ENCODE measurements around the gene DNAH8. TPM values are rescaled to one million over a fixed set of nuclear protein-coding genes. Genes with fewer than 3 reads are reported as not detected.

Gene DNAH8
- total RNA-seq, 1 experiment from 2014 or later = not detected

GRCh38 chr6:38857815-38858214, 142.7 kb downstream of the DNAH8 start:
- TF ChIP-seq POLR2AphosphoS5 (IDR thresholded peaks at IDR 0.05; ENCODE audit: low read depth, low read length) = no peak
- TF ChIP-seq CTCF (IDR thresholded peaks at IDR 0.05) = no peak
- TF ChIP-seq REST (IDR thresholded peaks at IDR 0.05; ENCODE audit: insufficient read depth in 1 of 2, low read depth in 2 of 2, low read length in 1 of 2) = no peak
- TF ChIP-seq SIN3A (IDR thresholded peaks at IDR 0.05; ENCODE audit: borderline replicate concordance, insufficient read depth, low read depth, low read length) = no peak
- no peak for TF ChIP-seq TCF7L2 (IDR thresholded peaks at IDR 0.05; ENCODE audit: low read depth, low read length)
- Histone ChIP-seq H3K4me3 (ENCODE audit: low read depth in 2 of 2, low read length in 2 of 2) (no peak overlapping the region), H3K9me3 (ENCODE audit: control insufficient read depth, insufficient read depth, low read depth, low read length) (no peaks in the 10 kb centered on the region), H3K27ac (ENCODE audit: low read length) (no peak overlapping the region), H3K36me3 (ENCODE audit: control insufficient read depth, insufficient read depth, low read length) (no peaks in the 10 kb centered on the region), H3K4me1 (ENCODE audit: control insufficient read depth, insufficient read depth, low read length) (no peaks in the 10 kb centered on the region), H3K27me3 (ENCODE audit: control insufficient read depth, insufficient read depth, low read length) (peaks cover 15% of the 10 kb centered on the region)
- no TSS peak for BruUV-seq (replicated peaks)
- DNase-seq (ENCODE audit: low read depth, low spot score) = no peak
- in situ Hi-C loops (cut with HindIII; ENCODE audit: low pct_unique_long_range_greater_than_20kb, low sequenced_read_pairs) (no loop called here), intact Hi-C loops (cut with micrococcal nuclease; ENCODE audit: unreplicated experiment) (no loop called here)
- ATAC-seq = no peak
- CTCF ChIA-PET = no interaction called here
- POLR2A ChIA-PET = no interaction called here

GRCh38 chr6:38860041-38860440, 144.9 kb downstream of the DNAH8 start:
- TF ChIP-seq TCF7L2 (IDR thresholded peaks at IDR 0.05; ENCODE audit: low read depth, low read length) = no peak
- TF ChIP-seq SIN3A (IDR thresholded peaks at IDR 0.05; ENCODE audit: borderline replicate concordance, insufficient read depth, low read depth, low read length) = no peak
- no peak for TF ChIP-seq CTCF (IDR thresholded peaks at IDR 0.05)
- no peak for TF ChIP-seq REST (IDR thresholded peaks at IDR 0.05; ENCODE audit: insufficient read depth in 1 of 2, low read depth in 2 of 2, low read length in 1 of 2)
- TF ChIP-seq POLR2AphosphoS5 (IDR thresholded peaks at IDR 0.05; ENCODE audit: low read depth, low read length) = no peak
- no peak overlapping the region for H3K27ac ChIP-seq (ENCODE audit: low read length)
- ChIA-PET CTCF (no interaction called here), POLR2A (no interaction called here)
- H3K4me1 ChIP-seq (ENCODE audit: control insufficient read depth, insufficient read depth, low read length) = no peaks in the 10 kb centered on the region
- in situ Hi-C loops (cut with HindIII; ENCODE audit: low pct_unique_long_range_greater_than_20kb, low sequenced_read_pairs) = no loop called here
- BruUV-seq (replicated peaks) = no TSS peak
- H3K4me3 ChIP-seq (ENCODE audit: low read depth in 2 of 2, low read length in 2 of 2) = no peak overlapping the region
- no peak for ATAC-seq
- peaks cover 18% of the 10 kb centered on the region for H3K27me3 ChIP-seq (ENCODE audit: control insufficient read depth, insufficient read depth, low read length)
- H3K9me3 ChIP-seq (ENCODE audit: control insufficient read depth, insufficient read depth, low read depth, low read length) = no peaks in the 10 kb centered on the region
- DNase-seq (ENCODE audit: low read depth, low spot score) = no peak
- intact Hi-C loops (cut with micrococcal nuclease; ENCODE audit: unreplicated experiment) = no loop called here
- no peaks in the 10 kb centered on the region for H3K36me3 ChIP-seq (ENCODE audit: control insufficient read depth, insufficient read depth, low read length)

All from Panc1 (cell line).